GM12892 (cell line): ENCODE measurements around the gene IL31.
A peak's percentile ranks its signal among the peaks of the same experiment; 100 is the strongest.

Source experiments
- DNase-seq: peaks from one replicate; pipeline ENCODE4 v3.0.0; 2011; ENCODE audit not compliant: insufficient read length
- FAIRE-seq: peaks from 2 replicates; lab custom pipeline; 2011; peaks lifted over from hg19 to GRCh38; lab: Jason Lieb, UNC
- POLR2A ChIP-seq: IDR thresholded peaks from 2 replicates; pipeline ENCODE4 v1.6.1; 2011; ENCODE audit warnings: low read depth, low read length, control low read depth
- POLR2AphosphoS5 ChIP-seq: IDR thresholded peaks from 2 replicates; pipeline ENCODE4 v1.6.1; 2011; ENCODE audit warnings: low read depth, low read length, control low read depth
- TAF1 ChIP-seq: IDR thresholded peaks from 2 replicates; pipeline ENCODE4 v1.6.1; 2011; ENCODE audit warnings: low read depth, mild to moderate bottlenecking, control low read depth, low read length, borderline replicate concordance

IL31 gene

GRCh38 chr12:122133192-122133950, 40.6 kb downstream of the IL31 start:
- TF ChIP-seq TAF1 (no peak), POLR2A (no peak), POLR2AphosphoS5 (no peak)
- no peak for DNase-seq
- no peak for FAIRE-seq

- TF ChIP-seq TAF1 (no peak), POLR2A (no peak), POLR2AphosphoS5 (no peak)
- DNase-seq, result no peak
- FAIRE-seq, result no peak
These were observed 43.9 kb downstream of the IL31 start for GRCh38 chr12:122130150-122130549.

GRCh38 chr12:122129131-122129530, 44.9 kb downstream of the IL31 start:
- FAIRE-seq (no peak), DNase-seq (no peak)
- TF ChIP-seq TAF1 (no peak), POLR2AphosphoS5 (no peak), POLR2A (no peak)

GRCh38 chr12:122128481-122128880, 45.5 kb downstream of the IL31 start:
- no peak for TF ChIP-seq POLR2AphosphoS5
- TF ChIP-seq POLR2A, result no peak
- no peak for TF ChIP-seq TAF1
- DNase-seq, result no peak
- no peak for FAIRE-seq

- TF ChIP-seq POLR2A (no peak), POLR2AphosphoS5 (no peak), TAF1 (no peak)
- FAIRE-seq (no peak), DNase-seq (no peak)
These were observed 46.2 kb downstream of the IL31 start for GRCh38 chr12:122127839-122128238.

GRCh38 chr12:122126713-122127597, 47.1 kb downstream of the IL31 start:
- TF ChIP-seq POLR2AphosphoS5 (no peak), TAF1 (no peak), POLR2A (no peak)
- FAIRE-seq, result no peak
- DNase-seq, result no peak

- FAIRE-seq (no peak), DNase-seq (no peak)
- TF ChIP-seq POLR2AphosphoS5 (no peak), POLR2A (no peak), TAF1 (no peak)
These were observed 47.7 kb downstream of the IL31 start for GRCh38 chr12:122126342-122126635.

- no peak for TF ChIP-seq POLR2A
- TF ChIP-seq POLR2AphosphoS5, result no peak
- no peak for TF ChIP-seq TAF1
- FAIRE-seq, result no peak
- DNase-seq, result no peak
These were observed 48.3 kb downstream of the IL31 start for GRCh38 chr12:122125452-122126341.

GRCh38 chr12:122124370-122124769, 49.7 kb downstream of the IL31 start:
- TF ChIP-seq POLR2A (no peak), POLR2AphosphoS5 (no peak), TAF1 (no peak)
- no peak for FAIRE-seq
- no peak for DNase-seq

GRCh38 chr12:122123761-122124145, 50.3 kb downstream of the IL31 start:
- FAIRE-seq (no peak), DNase-seq (no peak)
- TF ChIP-seq POLR2AphosphoS5 (no peak), TAF1 (no peak), POLR2A (no peak)

GRCh38 chr12:122123051-122123760, 50.8 kb downstream of the IL31 start:
- TF ChIP-seq POLR2A, result no peak
- TF ChIP-seq TAF1, result no peak
- TF ChIP-seq POLR2AphosphoS5, result no peak
- peak; percentile 58 for DNase-seq
- FAIRE-seq, result peak; percentile 24
